GM23338 (cell line): ENCODE results near the gene ARHGAP4. TPM values are rescaled to one million over a fixed set of nuclear protein-coding genes. Genes with fewer than 3 reads are reported as not detected.
A peak's percentile ranks its signal among the peaks of the same experiment; 100 is the strongest.

Experiments
- ATAC-seq: fragments of 200-7000 bp; cut with Tn5 transposase; 3 replicates; pipeline ENCODE4 v1.9.1; 2020
- DNase-seq: peaks from one replicate; pipeline ENCODE4 v3.0.0-alpha.2; 2015; ENCODE audit warnings: low spot score
- H2AFZ ChIP-seq: fragments of 200-600 bp; sonication (generic); 2 replicates; pipeline ENCODE4 v1.8.0; 2016; ENCODE audit warnings: antibody characterized with exemption, mild to moderate bottlenecking, moderate library complexity
- H3F3A ChIP-seq: fragments of 200-600 bp; sonication (generic); replicated peaks from 2 replicates; pipeline ENCODE4 v1.8.0; 2017; ENCODE audit warnings: antibody characterized with exemption, mixed run types, low read depth
- H3K27ac ChIP-seq: fragments of 200-600 bp; sonication (generic); 2 replicates; pipeline ENCODE4 v1.6.1; 2016; ENCODE audit warnings: low read depth
- H3K27me3 ChIP-seq: fragments of 200-600 bp; sonication (generic); 2 replicates; pipeline ENCODE4 v1.8.0; 2016; ENCODE audit warnings: mild to moderate bottlenecking, mixed run types, moderate library complexity; ENCODE audit not compliant: insufficient read depth
- H3K36me3 ChIP-seq: fragments of 200-600 bp; sonication (generic); 2 replicates; pipeline ENCODE4 v1.8.0; 2016; ENCODE audit warnings: mild to moderate bottlenecking; ENCODE audit not compliant: insufficient read depth
- H3K4me1 ChIP-seq: fragments of 200-600 bp; sonication (generic); 2 replicates; pipeline ENCODE4 v1.8.0; 2016; ENCODE audit warnings: mild to moderate bottlenecking, moderate library complexity; ENCODE audit not compliant: insufficient read depth
- H3K4me2 ChIP-seq: fragments of 200-600 bp; sonication (generic); 2 replicates; pipeline ENCODE4 v1.7.1; 2017; ENCODE audit warnings: mixed run types
- H3K4me3 ChIP-seq: fragments of 200-600 bp; sonication (generic); 2 replicates; pipeline ENCODE4 v1.6.1; 2016; ENCODE audit warnings: mixed run types
- H3K79me2 ChIP-seq: fragments of 200-600 bp; sonication (generic); replicated peaks from 2 replicates; pipeline ENCODE4 v1.8.0; 2017; ENCODE audit warnings: mild to moderate bottlenecking; ENCODE audit not compliant: insufficient read depth
- H3K9me2 ChIP-seq: fragments of 200-600 bp; sonication (generic); 2 replicates; pipeline ENCODE4 v1.8.0; 2017; ENCODE audit not compliant: insufficient read depth
- H4K20me1 ChIP-seq: fragments of 200-600 bp; sonication (generic); replicated peaks from 2 replicates; pipeline ENCODE4 v1.8.0; 2017; ENCODE audit warnings: mild to moderate bottlenecking; ENCODE audit not compliant: insufficient read depth
- H3K27ac Mint-ChIP-seq: 2 replicates; pipeline ENCODE4 v1.8.0; 2020; ENCODE audit warnings: inconsistent platforms, mild to moderate bottlenecking, moderate library complexity, mixed read lengths
- H3K27me3 Mint-ChIP-seq: 3 replicates; pipeline ENCODE4 v1.8.0; 2022; ENCODE audit warnings: low read depth, mild to moderate bottlenecking, moderate library complexity, mixed read lengths, inconsistent platforms; ENCODE audit not compliant: insufficient read depth, poor library complexity
- H3K36me3 Mint-ChIP-seq: 3 replicates; pipeline ENCODE4 v1.8.0; 2021; ENCODE audit warnings: low read depth, mild to moderate bottlenecking, inconsistent platforms, moderate library complexity, mixed read lengths
- H3K4me1 Mint-ChIP-seq: 3 replicates; pipeline ENCODE4 v1.8.0; 2020; ENCODE audit warnings: mild to moderate bottlenecking, inconsistent platforms, mixed read lengths
- H3K4me3 Mint-ChIP-seq: 3 replicates; pipeline ENCODE4 v1.8.0; 2021; ENCODE audit warnings: moderate library complexity, mild to moderate bottlenecking, inconsistent platforms, mixed read lengths
- H3K9me3 Mint-ChIP-seq: 3 replicates; pipeline ENCODE4 v1.8.0; 2020; ENCODE audit warnings: moderate library complexity, mild to moderate bottlenecking, inconsistent platforms, mixed read lengths
- CREB1 ChIP-seq: fragments of 250-450 bp; sonication (Bioruptor Pico); IDR thresholded peaks from 2 replicates; pipeline ENCODE4 v1.5.0; 2020; ENCODE audit warnings: low read depth, mild to moderate bottlenecking, moderate library complexity
- EZH2 ChIP-seq: fragments of 200-600 bp; sonication (generic); IDR thresholded peaks from one replicate; pipeline ENCODE4 v1.8.0; 2017; ENCODE audit warnings: antibody characterized with exemption, mild to moderate bottlenecking, low read depth; ENCODE audit not compliant: unreplicated experiment
- EZH2phosphoT487 ChIP-seq: fragments of 200-600 bp; sonication (generic); IDR thresholded peaks from one replicate; pipeline ENCODE4 v1.8.1; 2018; ENCODE audit warnings: antibody characterized with exemption; ENCODE audit not compliant: unreplicated experiment
- JUNB ChIP-seq: IDR thresholded peaks from one replicate; pipeline ENCODE4 v1.6.1; 2016; ENCODE audit warnings: antibody characterized with exemption; ENCODE audit not compliant: unreplicated experiment
- NANOG ChIP-seq: IDR thresholded peaks from 2 replicates; pipeline ENCODE4 v1.6.1; 2016; ENCODE audit warnings: antibody characterized with exemption, borderline replicate concordance
- POLR2AphosphoS5 ChIP-seq: IDR thresholded peaks from 2 replicates; pipeline ENCODE4 v1.6.1; 2016; ENCODE audit warnings: antibody characterized with exemption, low read depth
- STAT1 ChIP-seq: IDR thresholded peaks from one replicate; pipeline ENCODE4 v1.6.1; 2016; ENCODE audit warnings: antibody characterized with exemption; ENCODE audit not compliant: unreplicated experiment
- ZNF114 ChIP-seq: fragments of 250-450 bp; sonication (Bioruptor Pico); IDR thresholded peaks from 2 replicates; pipeline ENCODE4 v1.5.0; 2020; ENCODE audit warnings: mild to moderate bottlenecking, moderate library complexity
- ZNF331 ChIP-seq: fragments of 250-450 bp; sonication (Bioruptor Pico); IDR thresholded peaks from 2 replicates; pipeline ENCODE4 v1.5.0; 2020; ENCODE audit warnings: low read depth, mild to moderate bottlenecking, moderate library complexity
- ZNF462 ChIP-seq: fragments of 250-450 bp; sonication (Bioruptor Pico); IDR thresholded peaks from 2 replicates; pipeline ENCODE4 v1.5.0; 2020; ENCODE audit warnings: mild to moderate bottlenecking, moderate library complexity
- polyA plus RNA-seq: library from polyadenylated mRNA; unstranded; fragments of >200 nt; fragmentation: Nextera tagmentation; extraction: Ambion mirVana; gene quantifications from 2 replicates; pipeline ENCODE4 v1.2.1, GENCODE V29; 2016
- total RNA-seq: library from RNA; depleted of rRNA; stranded (reverse); fragments of >200 nt; shearing (Covaris generic); gene quantifications from 2 replicates; pipeline ENCODE4 v1.2.3, GENCODE V29; 2014
- TF ChIP-seq, protein P1 (sequence below): IDR thresholded peaks from 2 replicates; pipeline ENCODE4 v1.6.1; 2016; ENCODE audit warnings: antibody characterized with exemption
- TF ChIP-seq, protein P2 (sequence below), 2 experiments: fragments of 200-600 bp in 1 of 2; sonication (generic) in 1 of 2; conservative IDR thresholded peaks; 2 replicates each; pipeline versions ENCODE4 v1.5.1 to v1.6.1; 2016 to 2017; ENCODE audit warnings: antibody characterized with exemption in 2 of 2, low read depth in 2 of 2, mild to moderate bottlenecking in 2 of 2, moderate library complexity in 1 of 2
- TF ChIP-seq, protein P3 (sequence below): IDR thresholded peaks from one replicate; pipeline ENCODE4 v1.6.1; 2018; ENCODE audit warnings: antibody characterized with exemption; ENCODE audit not compliant: unreplicated experiment

ARHGAP4 gene
- total and polyA plus RNA-seq, 2 experiments from 2014 or later, result 21.5 to 59.5 TPM

- ATAC-seq (no peak), DNase-seq (no peak)
- H3K9me3 Mint-ChIP-seq, result no peaks in the 10 kb centered on the region
- H3K4me3 Mint-ChIP-seq, result no peak overlapping the region
- H3K36me3 Mint-ChIP-seq, result peaks cover 18% of the 10 kb centered on the region
- Histone ChIP-seq H3K4me1 (no peaks in the 10 kb centered on the region; the same call in 1 of the 2 replicates), H3K36me3 (no peaks in the 10 kb centered on the region), H3K4me3 (no peak overlapping the region), H3K4me2 (no peak overlapping the region), H4K20me1 (no peaks in the 10 kb centered on the region), H3K27ac (no peak overlapping the region), H3F3A (no peaks in the 10 kb centered on the region), H3K79me2 (no peaks in the 10 kb centered on the region), H2AFZ (no peak overlapping the region), H3K27me3 (no peaks in the 10 kb centered on the region), H3K9me2 (no peaks in the 10 kb centered on the region)
- peaks cover 3% of the 10 kb centered on the region for H3K27me3 Mint-ChIP-seq
- peaks cover 16% of the 10 kb centered on the region for H3K4me1 Mint-ChIP-seq
- no peak for TF ChIP-seq POLR2AphosphoS5
- no peak for TF ChIP-seq ZNF331 (CRISPR knock-in tag)
- TF ChIP-seq, protein P1, sequence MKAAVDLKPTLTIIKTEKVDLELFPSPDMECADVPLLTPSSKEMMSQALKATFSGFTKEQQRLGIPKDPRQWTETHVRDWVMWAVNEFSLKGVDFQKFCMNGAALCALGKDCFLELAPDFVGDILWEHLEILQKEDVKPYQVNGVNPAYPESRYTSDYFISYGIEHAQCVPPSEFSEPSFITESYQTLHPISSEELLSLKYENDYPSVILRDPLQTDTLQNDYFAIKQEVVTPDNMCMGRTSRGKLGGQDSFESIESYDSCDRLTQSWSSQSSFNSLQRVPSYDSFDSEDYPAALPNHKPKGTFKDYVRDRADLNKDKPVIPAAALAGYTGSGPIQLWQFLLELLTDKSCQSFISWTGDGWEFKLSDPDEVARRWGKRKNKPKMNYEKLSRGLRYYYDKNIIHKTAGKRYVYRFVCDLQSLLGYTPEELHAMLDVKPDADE, result no peak
- no peak for TF ChIP-seq EZH2phosphoT487
- TF ChIP-seq EZH2, result no peak
- TF ChIP-seq NANOG, result no peak
- no peak for TF ChIP-seq CREB1 (CRISPR knock-in tag)
- TF ChIP-seq ZNF462 (CRISPR knock-in tag), result no peak
- TF ChIP-seq, protein P2, sequence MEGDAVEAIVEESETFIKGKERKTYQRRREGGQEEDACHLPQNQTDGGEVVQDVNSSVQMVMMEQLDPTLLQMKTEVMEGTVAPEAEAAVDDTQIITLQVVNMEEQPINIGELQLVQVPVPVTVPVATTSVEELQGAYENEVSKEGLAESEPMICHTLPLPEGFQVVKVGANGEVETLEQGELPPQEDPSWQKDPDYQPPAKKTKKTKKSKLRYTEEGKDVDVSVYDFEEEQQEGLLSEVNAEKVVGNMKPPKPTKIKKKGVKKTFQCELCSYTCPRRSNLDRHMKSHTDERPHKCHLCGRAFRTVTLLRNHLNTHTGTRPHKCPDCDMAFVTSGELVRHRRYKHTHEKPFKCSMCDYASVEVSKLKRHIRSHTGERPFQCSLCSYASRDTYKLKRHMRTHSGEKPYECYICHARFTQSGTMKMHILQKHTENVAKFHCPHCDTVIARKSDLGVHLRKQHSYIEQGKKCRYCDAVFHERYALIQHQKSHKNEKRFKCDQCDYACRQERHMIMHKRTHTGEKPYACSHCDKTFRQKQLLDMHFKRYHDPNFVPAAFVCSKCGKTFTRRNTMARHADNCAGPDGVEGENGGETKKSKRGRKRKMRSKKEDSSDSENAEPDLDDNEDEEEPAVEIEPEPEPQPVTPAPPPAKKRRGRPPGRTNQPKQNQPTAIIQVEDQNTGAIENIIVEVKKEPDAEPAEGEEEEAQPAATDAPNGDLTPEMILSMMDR (conservative IDR thresholded peaks at IDR 0.05; ENCODE audit: low read depth in 2 of 2), result no peak
- TF ChIP-seq, protein P3, sequence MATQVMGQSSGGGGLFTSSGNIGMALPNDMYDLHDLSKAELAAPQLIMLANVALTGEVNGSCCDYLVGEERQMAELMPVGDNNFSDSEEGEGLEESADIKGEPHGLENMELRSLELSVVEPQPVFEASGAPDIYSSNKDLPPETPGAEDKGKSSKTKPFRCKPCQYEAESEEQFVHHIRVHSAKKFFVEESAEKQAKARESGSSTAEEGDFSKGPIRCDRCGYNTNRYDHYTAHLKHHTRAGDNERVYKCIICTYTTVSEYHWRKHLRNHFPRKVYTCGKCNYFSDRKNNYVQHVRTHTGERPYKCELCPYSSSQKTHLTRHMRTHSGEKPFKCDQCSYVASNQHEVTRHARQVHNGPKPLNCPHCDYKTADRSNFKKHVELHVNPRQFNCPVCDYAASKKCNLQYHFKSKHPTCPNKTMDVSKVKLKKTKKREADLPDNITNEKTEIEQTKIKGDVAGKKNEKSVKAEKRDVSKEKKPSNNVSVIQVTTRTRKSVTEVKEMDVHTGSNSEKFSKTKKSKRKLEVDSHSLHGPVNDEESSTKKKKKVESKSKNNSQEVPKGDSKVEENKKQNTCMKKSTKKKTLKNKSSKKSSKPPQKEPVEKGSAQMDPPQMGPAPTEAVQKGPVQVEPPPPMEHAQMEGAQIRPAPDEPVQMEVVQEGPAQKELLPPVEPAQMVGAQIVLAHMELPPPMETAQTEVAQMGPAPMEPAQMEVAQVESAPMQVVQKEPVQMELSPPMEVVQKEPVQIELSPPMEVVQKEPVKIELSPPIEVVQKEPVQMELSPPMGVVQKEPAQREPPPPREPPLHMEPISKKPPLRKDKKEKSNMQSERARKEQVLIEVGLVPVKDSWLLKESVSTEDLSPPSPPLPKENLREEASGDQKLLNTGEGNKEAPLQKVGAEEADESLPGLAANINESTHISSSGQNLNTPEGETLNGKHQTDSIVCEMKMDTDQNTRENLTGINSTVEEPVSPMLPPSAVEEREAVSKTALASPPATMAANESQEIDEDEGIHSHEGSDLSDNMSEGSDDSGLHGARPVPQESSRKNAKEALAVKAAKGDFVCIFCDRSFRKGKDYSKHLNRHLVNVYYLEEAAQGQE, result no peak
- no peak for TF ChIP-seq JUNB
- no peak for TF ChIP-seq STAT1
- no peak for TF ChIP-seq ZNF114
- H3K27ac Mint-ChIP-seq, result 0 out of 2 replicates have a peak overlapping the region, but pooled peaks have one; percentile 67
These were observed 60.4 kb downstream of the ARHGAP4 start for GRCh38 chrX:153865685-153866084.
